Adrenal gland (tissue), 5 donors: ENCODE results near the gene APBA1.

Experiments used
- POLR2A ChIP-seq, 2 donors: fragments of 450-650 bp; IDR thresholded peaks; one replicate each; pipeline ENCODE4 v1.6.1; 2017; ENCODE audit warnings: antibody characterized with exemption in 2 of 2, mild to moderate bottlenecking in 2 of 2, moderate library complexity in 1 of 2
- TF ChIP-seq, protein P1 (sequence below), 6 experiments: fragments of 450-650 bp in 4 of 6; fragments of 200-600 bp in 2 of 6; sonication (generic) in 1 of 6; IDR thresholded peaks; 1 replicate in 5 of 6; 2 replicates in 1 of 6; pipeline versions ENCODE4 v1.5.1 to v1.8.0; 2016 to 2021; ENCODE audit warnings: antibody characterized with exemption in 6 of 6, mild to moderate bottlenecking in 2 of 6, moderate library complexity in 1 of 6
- donor health status: DM: no; HTN: no; CAD: no.

GRCh38 chr9:69463497-69464068 lies 208.6 kb downstream of the APBA1 start:
- TF ChIP-seq, protein P1, sequence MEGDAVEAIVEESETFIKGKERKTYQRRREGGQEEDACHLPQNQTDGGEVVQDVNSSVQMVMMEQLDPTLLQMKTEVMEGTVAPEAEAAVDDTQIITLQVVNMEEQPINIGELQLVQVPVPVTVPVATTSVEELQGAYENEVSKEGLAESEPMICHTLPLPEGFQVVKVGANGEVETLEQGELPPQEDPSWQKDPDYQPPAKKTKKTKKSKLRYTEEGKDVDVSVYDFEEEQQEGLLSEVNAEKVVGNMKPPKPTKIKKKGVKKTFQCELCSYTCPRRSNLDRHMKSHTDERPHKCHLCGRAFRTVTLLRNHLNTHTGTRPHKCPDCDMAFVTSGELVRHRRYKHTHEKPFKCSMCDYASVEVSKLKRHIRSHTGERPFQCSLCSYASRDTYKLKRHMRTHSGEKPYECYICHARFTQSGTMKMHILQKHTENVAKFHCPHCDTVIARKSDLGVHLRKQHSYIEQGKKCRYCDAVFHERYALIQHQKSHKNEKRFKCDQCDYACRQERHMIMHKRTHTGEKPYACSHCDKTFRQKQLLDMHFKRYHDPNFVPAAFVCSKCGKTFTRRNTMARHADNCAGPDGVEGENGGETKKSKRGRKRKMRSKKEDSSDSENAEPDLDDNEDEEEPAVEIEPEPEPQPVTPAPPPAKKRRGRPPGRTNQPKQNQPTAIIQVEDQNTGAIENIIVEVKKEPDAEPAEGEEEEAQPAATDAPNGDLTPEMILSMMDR (IDR thresholded peaks at IDR 0.05), result no peak
- TF ChIP-seq POLR2A (IDR thresholded peaks at IDR 0.05), result no peak
